ENCODE measurements around the gene LTBP3. TPM values are rescaled to one million over a fixed set of nuclear protein-coding genes. Genes with fewer than 3 reads are reported as not detected.

Gene LTBP3
- total and polyA plus RNA-seq, 9 of the 15 experiments (the other 6 are each of a cell fraction or from before 2014, with no cell fraction given): 0.06 to 20.5 (median 4.8) TPM

DNA sequence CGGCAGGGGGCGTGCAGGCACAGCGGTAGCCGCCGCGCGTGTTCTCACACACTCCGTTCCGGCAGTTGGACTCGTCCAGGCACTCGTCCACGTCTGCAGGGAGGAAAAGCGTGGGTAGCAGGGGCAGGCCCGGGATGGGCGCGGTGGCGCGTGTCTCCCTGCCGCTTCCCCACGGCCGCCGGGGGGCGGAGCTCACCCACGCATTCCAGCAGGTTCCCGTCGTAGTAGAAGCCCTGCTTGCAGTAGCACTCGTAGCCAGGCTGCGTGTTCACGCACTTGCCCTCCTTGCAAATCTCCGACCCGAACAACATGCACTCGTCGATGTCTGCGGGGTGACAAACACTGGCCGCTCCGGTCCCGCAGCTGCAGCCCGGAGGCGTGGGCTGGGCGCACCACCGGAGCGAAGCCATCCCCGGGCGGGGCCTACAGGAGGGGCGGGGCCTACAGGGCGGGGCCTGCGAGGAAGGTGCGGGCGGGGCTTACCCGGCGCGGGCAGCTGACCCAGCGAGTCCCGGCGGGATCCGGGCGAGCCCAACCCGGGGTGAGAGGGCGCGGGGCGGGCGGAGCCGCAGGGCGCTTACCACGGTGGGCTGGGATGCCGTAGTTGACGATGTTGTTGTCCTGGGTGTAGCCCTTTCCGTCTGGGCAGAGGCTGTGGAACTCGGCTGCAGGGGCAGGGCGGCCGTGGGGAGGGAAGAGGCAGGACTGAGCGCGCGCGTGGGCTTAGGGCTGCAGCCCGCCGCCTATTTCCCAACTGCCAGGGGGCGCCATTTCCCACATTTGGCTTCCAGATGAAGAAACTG is 17.7 kb downstream of the LTBP3 start (continued):
- TF ChIP-seq, protein P1, sequence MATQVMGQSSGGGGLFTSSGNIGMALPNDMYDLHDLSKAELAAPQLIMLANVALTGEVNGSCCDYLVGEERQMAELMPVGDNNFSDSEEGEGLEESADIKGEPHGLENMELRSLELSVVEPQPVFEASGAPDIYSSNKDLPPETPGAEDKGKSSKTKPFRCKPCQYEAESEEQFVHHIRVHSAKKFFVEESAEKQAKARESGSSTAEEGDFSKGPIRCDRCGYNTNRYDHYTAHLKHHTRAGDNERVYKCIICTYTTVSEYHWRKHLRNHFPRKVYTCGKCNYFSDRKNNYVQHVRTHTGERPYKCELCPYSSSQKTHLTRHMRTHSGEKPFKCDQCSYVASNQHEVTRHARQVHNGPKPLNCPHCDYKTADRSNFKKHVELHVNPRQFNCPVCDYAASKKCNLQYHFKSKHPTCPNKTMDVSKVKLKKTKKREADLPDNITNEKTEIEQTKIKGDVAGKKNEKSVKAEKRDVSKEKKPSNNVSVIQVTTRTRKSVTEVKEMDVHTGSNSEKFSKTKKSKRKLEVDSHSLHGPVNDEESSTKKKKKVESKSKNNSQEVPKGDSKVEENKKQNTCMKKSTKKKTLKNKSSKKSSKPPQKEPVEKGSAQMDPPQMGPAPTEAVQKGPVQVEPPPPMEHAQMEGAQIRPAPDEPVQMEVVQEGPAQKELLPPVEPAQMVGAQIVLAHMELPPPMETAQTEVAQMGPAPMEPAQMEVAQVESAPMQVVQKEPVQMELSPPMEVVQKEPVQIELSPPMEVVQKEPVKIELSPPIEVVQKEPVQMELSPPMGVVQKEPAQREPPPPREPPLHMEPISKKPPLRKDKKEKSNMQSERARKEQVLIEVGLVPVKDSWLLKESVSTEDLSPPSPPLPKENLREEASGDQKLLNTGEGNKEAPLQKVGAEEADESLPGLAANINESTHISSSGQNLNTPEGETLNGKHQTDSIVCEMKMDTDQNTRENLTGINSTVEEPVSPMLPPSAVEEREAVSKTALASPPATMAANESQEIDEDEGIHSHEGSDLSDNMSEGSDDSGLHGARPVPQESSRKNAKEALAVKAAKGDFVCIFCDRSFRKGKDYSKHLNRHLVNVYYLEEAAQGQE (IDR thresholded peaks at IDR 0.05; ENCODE audit: borderline replicate concordance): peak; percentile 93
- TF ChIP-seq, protein P1 (CRISPR knock-in tag; IDR thresholded peaks at IDR 0.05; ENCODE audit: low read depth): no peak
- peak; percentile 86; the same call in 1 of the 2 replicates for TF ChIP-seq KDM2B (CRISPR knock-in tag; IDR thresholded peaks at IDR 0.05)
- no peak for TF ChIP-seq ZNF347 (CRISPR knock-in tag; IDR thresholded peaks at IDR 0.05; ENCODE audit: low read depth)
- TF ChIP-seq SPI1 (IDR thresholded peaks at IDR 0.05; ENCODE audit: borderline replicate concordance, low read depth, low read length): no peak
- no peak for TF ChIP-seq SIRT6 (IDR thresholded peaks at IDR 0.05; ENCODE audit: low read depth, low read length)
- TF ChIP-seq ZKSCAN1 (IDR thresholded peaks at IDR 0.05; ENCODE audit: low read depth, low read length): no peak; the same call in 1 of the 2 replicates
- TF ChIP-seq, protein P2, sequence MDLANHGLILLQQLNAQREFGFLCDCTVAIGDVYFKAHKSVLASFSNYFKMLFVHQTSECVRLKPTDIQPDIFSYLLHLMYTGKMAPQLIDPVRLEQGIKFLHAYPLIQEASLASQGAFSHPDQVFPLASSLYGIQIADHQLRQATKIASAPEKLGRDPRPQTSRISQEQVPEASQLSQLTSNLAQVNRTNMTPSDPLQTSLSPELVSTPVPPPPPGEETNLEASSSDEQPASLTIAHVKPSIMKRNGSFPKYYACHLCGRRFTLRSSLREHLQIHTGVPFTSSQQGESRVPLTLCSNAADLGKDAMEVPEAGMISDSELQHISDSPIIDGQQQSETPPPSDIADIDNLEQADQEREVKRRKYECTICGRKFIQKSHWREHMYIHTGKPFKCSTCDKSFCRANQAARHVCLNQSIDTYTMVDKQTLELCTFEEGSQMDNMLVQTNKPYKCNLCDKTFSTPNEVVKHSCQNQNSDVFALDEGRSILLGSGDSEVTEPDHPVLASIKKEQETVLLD (IDR thresholded peaks at IDR 0.05): peak; percentile 74
- no peak for TF ChIP-seq XRCC4 (IDR thresholded peaks at IDR 0.05; ENCODE audit: extremely low read depth, insufficient read depth, insufficient read length)
- no peak for TF ChIP-seq EHMT2 (IDR thresholded peaks at IDR 0.05)
- TF ChIP-seq TSC22D4 (tag; IDR thresholded peaks at IDR 0.05): no peak
- TF ChIP-seq ZNF584 (CRISPR knock-in tag; IDR thresholded peaks at IDR 0.05; ENCODE audit: low read depth): no peak
- peak; percentile 86 for TF ChIP-seq ARID2 (IDR thresholded peaks at IDR 0.05)
- TF ChIP-seq SMARCA4 (IDR thresholded peaks at IDR 0.05): 0 out of 2 replicates have a peak, but pooled peaks have one; percentile 13
- TF ChIP-seq NUFIP1 (IDR thresholded peaks at IDR 0.05; ENCODE audit: partially characterized antibody): peak; percentile 54
- TF ChIP-seq TARDBP (IDR thresholded peaks at IDR 0.05): 0 out of 2 replicates have a peak, but pooled peaks have one; percentile 40
- TF ChIP-seq TFAM (CRISPR knock-in tag; conservative IDR thresholded peaks at IDR 0.05): no peak
- TF ChIP-seq, protein P3, sequence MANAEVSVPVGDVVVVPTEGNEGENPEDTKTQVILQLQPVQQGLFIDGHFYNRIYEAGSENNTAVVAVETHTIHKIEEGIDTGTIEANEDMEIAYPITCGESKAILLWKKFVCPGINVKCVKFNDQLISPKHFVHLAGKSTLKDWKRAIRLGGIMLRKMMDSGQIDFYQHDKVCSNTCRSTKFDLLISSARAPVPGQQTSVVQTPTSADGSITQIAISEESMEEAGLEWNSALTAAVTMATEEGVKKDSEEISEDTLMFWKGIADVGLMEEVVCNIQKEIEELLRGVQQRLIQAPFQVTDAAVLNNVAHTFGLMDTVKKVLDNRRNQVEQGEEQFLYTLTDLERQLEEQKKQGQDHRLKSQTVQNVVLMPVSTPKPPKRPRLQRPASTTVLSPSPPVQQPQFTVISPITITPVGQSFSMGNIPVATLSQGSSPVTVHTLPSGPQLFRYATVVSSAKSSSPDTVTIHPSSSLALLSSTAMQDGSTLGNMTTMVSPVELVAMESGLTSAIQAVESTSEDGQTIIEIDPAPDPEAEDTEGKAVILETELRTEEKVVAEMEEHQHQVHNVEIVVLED (CRISPR knock-in tag; IDR thresholded peaks at IDR 0.05): 0 out of 2 replicates have a peak, but pooled peaks have one; percentile 21
- no peak for TF ChIP-seq GABPB2 (CRISPR knock-in tag; conservative IDR thresholded peaks at IDR 0.05)
